GM18868 (cell line): ENCODE data around the gene POC1A.
"Not testable (repeated sequence)": the region's sequence is repeated elsewhere in the genome, so short reads cannot be mapped to it uniquely, and the experiment has no call there.

Experiments
- ATAC-seq: cut with Tn5 transposase; IDR thresholded peaks from one replicate; pipeline ENCODE4 v1.9.1; 2021; ENCODE audit warnings: mild to moderate bottlenecking, moderate library complexity; ENCODE audit not compliant: unreplicated experiment

POC1A gene

GRCh38 chr3:52053307-52054304 lies 100.6 kb downstream of the POC1A start:
- no peak for ATAC-seq

GRCh38 chr3:52052831-52053306 lies 101.4 kb downstream of the POC1A start:
- no peak for ATAC-seq

- no peak for ATAC-seq
These were observed 102.8 kb downstream of the POC1A start for GRCh38 chr3:52051444-52051843.

GRCh38 chr3:52050571-52050970 lies 103.7 kb downstream of the POC1A start:
- no peak for ATAC-seq

- ATAC-seq, result no peak
These were observed 104.7 kb downstream of the POC1A start for GRCh38 chr3:52049503-52049902.

GRCh38 chr3:52047295-52047960 lies 106.8 kb downstream of the POC1A start:
- no peak for ATAC-seq

GRCh38 chr3:52046902-52047239 lies 107.4 kb downstream of the POC1A start:
- no peak for ATAC-seq

GRCh38 chr3:52046186-52046901 lies 107.9 kb downstream of the POC1A start:
- no peak for ATAC-seq

- no peak for ATAC-seq
These were observed 109.2 kb downstream of the POC1A start for GRCh38 chr3:52044869-52045619.

GRCh38 chr3:52043750-52044149 lies 110.5 kb downstream of the POC1A start:
- no peak for ATAC-seq

- ATAC-seq, result not testable (repeated sequence)
These were observed 111.2 kb downstream of the POC1A start for GRCh38 chr3:52043039-52043438.

GRCh38 chr3:52041118-52041731 lies 113.0 kb downstream of the POC1A start:
- no peak for ATAC-seq

- ATAC-seq, result no peak
These were observed 113.6 kb downstream of the POC1A start for GRCh38 chr3:52040600-52040999.

- ATAC-seq, result no peak
These were observed 114.4 kb downstream of the POC1A start for GRCh38 chr3:52039846-52040245.

GRCh38 chr3:52039426-52039825 lies 114.8 kb downstream of the POC1A start:
- no peak for ATAC-seq

GRCh38 chr3:52038227-52038626 lies 116.0 kb downstream of the POC1A start:
- no peak for ATAC-seq

GRCh38 chr3:52037291-52037690 lies 116.9 kb downstream of the POC1A start:
- ATAC-seq, result no peak

GRCh38 chr3:52036829-52037228 lies 117.4 kb downstream of the POC1A start:
- no peak for ATAC-seq

- peak; percentile 82 for ATAC-seq
These were observed 118.0 kb downstream of the POC1A start for GRCh38 chr3:52036222-52036694.

GRCh38 chr3:52034651-52035050 lies 119.6 kb downstream of the POC1A start:
- no peak for ATAC-seq
